NCI-H146 (cell line): ENCODE measurements around the gene NOL4L.

Experiments
- DNase-seq: peaks from one replicate; lab custom pipeline; 2025; lab: John Stamatoyannopoulos, UW

Gene NOL4L

GRCh38 chr20:32483351-32484224 lies 101.5 kb downstream of the NOL4L start:
- peak; percentile 98 for DNase-seq

DNA sequence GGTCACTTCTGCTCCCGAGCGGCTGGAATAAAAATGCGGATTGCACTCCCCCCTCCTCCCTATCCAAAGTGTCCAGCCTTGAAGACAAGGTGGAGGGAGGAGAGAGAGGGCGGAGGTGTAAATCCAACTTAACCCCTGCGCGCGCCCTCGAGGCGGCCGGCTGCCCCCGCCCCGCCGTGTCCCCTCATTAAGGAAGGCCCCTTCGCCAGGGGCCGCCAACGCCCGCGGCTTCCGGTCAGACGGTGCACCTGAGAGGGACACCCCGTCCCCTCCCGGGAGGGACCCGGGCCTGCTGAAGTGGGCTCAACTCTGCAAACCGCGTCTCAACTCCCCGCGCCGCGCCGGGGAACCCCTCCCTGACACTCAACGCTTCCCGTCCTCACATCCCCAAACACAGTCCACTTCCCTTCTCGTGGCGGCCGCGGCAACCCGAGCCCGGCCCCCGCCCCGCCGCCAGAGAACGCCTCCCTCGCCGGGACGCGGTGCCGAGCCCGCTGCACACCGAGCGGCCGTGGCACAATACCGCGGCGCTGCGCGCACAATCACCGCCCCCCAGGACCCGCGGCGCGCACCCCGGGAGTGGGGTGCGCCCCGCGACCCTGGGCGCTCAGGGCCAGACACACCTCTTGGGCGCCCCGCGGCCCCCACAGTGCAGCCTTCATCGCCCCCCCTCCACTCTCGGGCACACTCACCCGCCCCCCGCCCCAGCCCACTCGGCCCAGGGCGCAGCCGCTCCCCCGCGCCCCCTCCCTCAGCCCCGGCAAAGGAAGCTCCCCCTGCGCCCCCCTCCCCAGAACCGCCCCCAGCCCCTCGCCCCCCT lies 102.5 kb downstream of the NOL4L start:
- DNase-seq: peak; percentile 73

GRCh38 chr20:32482143-32482441 lies 103.0 kb downstream of the NOL4L start:
- no peak for DNase-seq

GRCh38 chr20:32481311-32482142 lies 103.6 kb downstream of the NOL4L start:
- DNase-seq: peak; percentile 34

DNA sequence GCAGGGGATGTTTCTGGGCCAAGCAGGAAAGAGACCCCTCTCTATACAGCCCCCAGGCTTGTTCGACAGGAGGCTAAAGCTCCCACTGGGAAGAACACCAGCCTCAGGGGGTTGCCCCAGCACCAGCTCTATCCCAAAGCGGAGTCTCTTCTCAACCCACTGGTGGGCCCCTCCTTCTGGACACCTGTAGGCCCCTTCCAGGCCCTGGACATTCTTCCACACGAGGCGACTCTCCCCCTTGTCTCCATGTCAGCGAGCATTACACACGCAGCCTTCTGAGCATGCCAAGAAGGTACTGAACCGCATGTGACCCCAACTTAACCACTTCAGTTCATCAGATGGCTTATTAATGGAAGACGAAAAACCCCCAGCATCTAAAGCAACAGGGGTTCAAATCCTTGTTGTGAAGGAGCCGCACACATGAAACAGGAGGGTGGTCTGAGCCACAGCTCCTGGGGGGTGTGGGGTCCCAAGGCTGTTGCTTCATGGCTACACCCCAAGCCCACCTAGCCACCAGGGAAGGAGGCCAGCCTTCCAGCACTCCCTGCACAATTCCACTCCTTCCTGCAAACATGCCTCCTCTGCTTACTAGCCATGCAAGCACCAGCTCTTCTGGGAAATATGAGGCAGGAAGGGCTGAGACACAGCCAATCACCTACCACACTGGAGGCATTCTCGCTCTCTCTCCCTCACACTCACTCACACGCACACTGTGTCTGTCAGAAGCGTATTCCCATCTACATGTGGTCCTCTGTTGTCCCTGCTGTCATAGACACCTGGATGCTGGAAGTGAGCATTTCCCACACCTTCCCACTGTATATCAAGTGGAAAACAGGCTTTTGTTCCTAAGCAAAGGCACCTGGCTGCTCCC lies 104.5 kb downstream of the NOL4L start:
- DNase-seq: no peak

GRCh38 chr20:32479697-32480171 lies 105.4 kb downstream of the NOL4L start:
- DNase-seq: no peak

DNA sequence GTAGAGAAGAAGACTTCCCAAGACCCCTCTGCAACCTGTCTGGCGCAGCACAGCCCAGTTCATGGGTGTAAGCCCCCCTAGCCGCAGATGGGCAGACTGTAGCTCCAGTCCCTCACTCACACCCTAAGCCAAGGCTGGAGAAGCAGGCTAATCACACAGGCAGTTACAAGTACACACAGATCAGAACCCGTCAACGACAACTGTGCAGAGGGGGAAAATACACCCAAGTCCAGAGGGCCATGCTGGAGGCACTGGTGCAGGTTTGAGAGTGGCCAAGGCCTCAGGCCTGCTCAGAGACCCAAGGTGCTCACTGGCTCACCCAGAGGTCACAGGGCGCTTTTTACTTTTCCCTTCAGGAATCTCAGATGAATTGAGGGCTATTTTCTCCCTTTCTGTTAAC lies 106.1 kb downstream of the NOL4L start:
- DNase-seq: no peak

- DNase-seq: no peak
Observed at GRCh38 chr20:32478576-32478975, 106.6 kb downstream of the NOL4L start.

DNA sequence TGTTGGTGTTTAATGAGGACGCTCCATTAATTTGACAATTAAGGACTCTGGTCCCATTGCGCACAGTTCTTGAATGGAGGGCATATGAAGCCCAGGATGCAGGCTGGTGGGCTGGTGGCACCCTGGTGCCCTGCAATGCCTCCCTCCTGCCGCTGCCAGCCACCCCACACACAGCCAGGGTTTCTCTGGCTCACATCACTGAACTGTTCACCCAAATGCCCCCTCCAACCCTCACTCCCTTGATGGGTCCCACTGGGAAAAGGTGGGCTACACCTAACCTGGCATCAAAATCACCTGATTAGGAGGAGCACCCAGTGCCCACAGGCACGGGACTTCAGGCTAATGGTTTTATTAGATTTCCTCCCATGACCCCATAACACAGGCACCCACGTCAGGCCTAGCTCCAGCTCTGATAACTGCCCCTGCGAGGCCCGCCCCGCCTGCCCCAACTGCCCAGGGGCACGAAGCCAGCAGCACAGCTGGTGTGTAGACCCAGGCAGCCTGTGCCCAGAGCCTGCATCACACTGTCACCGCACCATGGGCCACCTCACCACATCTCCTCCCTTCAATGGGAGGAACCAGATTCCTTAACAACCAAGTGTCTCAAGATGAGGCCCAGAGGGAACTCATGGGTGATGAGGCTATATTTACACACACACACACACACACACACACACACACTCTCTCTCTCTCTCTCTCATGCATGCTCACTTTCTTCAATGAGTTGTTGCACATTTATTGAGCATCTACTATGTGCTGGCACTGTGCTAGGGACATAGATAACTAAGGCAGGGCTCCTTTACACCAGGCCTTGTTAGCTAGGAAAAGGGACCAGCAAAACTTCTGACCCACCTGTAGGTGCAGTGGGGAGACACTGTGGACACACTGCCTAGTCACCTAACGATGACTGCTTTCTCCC lies 107.3 kb downstream of the NOL4L start:
- no peak for DNase-seq

- no peak for DNase-seq
Observed at GRCh38 chr20:32476684-32477593, 108.2 kb downstream of the NOL4L start.

DNA sequence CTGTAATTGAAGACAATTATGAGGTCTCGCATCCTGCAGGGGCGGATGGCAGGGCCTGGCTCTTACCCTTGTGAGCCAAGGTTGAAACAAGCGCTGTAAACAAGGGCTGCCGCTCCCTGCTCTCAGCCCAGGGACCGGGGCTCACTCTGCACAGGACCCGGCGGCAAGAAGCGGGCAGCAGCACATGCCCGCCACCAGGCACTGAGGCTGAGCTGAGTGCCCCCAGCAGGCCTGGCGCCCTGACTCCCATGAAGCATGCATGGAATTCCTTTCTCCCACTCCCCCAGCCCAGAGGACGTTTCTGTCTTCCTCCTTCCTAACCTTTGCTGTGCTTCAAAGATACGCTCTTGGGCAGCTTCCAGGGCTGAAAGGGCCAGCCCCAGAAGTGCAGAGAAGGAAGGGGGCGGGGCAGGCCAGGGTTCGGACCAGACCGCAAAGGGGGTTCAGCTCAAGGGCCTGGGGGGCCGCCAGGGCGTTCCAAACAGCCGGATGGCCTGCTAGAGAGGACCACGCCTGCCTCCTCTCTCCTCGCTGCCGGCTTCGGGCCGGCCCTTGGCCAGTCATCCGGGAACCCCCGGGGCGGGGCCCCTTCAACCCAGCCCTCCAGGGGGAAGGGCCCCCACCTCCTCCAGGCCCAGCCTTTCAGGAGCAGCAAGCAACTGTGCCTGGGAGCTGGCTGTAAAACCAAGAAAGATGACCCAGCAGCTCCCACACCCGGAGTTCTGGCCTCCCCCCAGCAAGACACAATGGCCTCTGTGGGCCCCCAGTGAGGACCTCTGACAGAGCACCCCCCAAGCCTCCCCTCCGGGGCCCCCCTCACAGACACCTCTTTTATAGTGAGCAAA lies 109.9 kb downstream of the NOL4L start:
- DNase-seq: no peak

DNA sequence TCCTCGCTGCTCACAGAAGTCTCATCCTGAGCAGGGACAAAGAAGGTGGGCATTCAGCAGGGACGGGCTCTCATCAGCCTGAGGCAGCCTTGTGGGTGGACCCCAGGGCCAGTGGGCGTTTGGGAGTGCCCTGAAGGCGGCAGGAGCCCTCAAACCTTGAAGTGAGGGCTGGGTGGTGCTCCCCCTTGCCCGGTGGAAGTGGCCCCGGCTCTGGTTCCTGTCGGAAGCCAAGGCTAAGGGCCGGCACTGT lies 110.5 kb downstream of the NOL4L start:
- DNase-seq: no peak

GRCh38 chr20:32474009-32474716 lies 111.0 kb downstream of the NOL4L start:
- DNase-seq: no peak

DNA sequence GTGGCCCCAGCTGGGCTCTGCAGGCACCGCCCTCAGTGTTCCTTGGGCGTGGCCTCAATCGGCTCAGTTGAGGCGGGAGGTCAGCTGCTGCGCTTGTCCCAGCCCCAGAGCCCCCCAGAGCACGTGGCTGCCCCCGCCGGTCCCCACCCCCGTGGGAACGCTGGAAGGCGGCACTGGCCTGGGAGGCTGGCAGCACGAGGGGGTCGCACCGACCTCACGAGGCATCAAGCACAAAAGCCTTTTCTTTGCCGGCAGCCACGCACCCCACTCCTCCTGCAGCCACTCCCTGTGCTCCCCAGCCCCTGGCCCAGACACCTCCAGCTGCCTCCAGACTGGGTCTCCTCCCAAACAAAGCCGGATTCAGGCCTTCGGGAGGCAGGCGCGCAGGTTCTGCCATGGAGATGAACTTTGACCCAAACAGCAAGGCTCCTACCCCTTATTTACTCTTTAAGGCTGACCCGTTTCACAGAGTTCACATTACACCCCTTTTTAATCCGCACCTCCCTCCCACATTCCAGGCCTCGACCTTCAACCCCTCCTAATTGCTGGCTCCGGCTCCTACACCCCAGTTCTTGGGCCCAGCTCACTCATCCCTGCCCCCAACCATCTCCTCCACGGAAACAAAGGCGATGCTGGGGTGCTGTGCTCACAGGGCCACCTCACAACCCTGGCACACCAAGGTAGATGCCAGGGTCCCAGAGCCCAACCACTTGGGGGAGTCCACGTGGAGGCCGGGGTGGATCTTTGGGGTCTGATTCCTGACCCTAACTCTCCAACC lies 111.7 kb downstream of the NOL4L start:
- DNase-seq: no peak

GRCh38 chr20:32472581-32473207 lies 112.4 kb downstream of the NOL4L start:
- DNase-seq: no peak

GRCh38 chr20:32470940-32471339 lies 114.2 kb downstream of the NOL4L start:
- no peak for DNase-seq
